Endodermal cell (in vitro differentiated cells): Measurements from ENCODE around the gene CAPN13. TPM values are rescaled to one million over a fixed set of nuclear protein-coding genes. Genes with fewer than 3 reads are reported as not detected.

Experiments used
- DNase-seq: peaks from one replicate; pipeline ENCODE4 v3.0.0-alpha.2; 2017
- H3K27ac ChIP-seq: 2 replicates; pipeline ENCODE4 v1.5.1; 2013; ENCODE audit warnings: mild to moderate bottlenecking, low read depth, low read length, moderate library complexity
- H3K27me3 ChIP-seq: 2 replicates; pipeline ENCODE4 v1.6.1; 2013; ENCODE audit warnings: mild to moderate bottlenecking, low read length, moderate library complexity; ENCODE audit not compliant: insufficient read depth, control insufficient read depth, poor library complexity, severe bottlenecking
- H3K36me3 ChIP-seq: 2 replicates; pipeline ENCODE4 v1.7.0; 2013; ENCODE audit warnings: mild to moderate bottlenecking, low read length, moderate library complexity; ENCODE audit not compliant: control insufficient read depth, insufficient read depth
- H3K4me1 ChIP-seq: one replicate; pipeline ENCODE4 v1.7.0; 2013; ENCODE audit warnings: low read length; ENCODE audit not compliant: control insufficient read depth, insufficient read depth
- H3K4me3 ChIP-seq: 2 replicates; pipeline ENCODE4 v1.5.1; 2013; ENCODE audit warnings: mild to moderate bottlenecking, low read length, moderate library complexity
- H3K9ac ChIP-seq: 2 replicates; pipeline ENCODE4 v1.6.1; 2013; ENCODE audit warnings: mild to moderate bottlenecking, low read length, moderate library complexity; ENCODE audit not compliant: poor library complexity, severe bottlenecking; ENCODE audit errors: extremely low read depth
- H3K9me3 ChIP-seq: 2 replicates; pipeline ENCODE4 v1.6.1; 2013; ENCODE audit warnings: mild to moderate bottlenecking, low read length, moderate library complexity; ENCODE audit not compliant: control insufficient read depth
- H3K27ac Mint-ChIP-seq: 2 replicates; pipeline ENCODE4 v1.8.0; 2020; ENCODE audit warnings: mixed read lengths
- H3K27me3 Mint-ChIP-seq: 2 replicates; pipeline ENCODE4 v1.8.0; 2021; ENCODE audit warnings: mild to moderate bottlenecking, mixed read lengths; ENCODE audit not compliant: insufficient read depth
- H3K36me3 Mint-ChIP-seq: 2 replicates; pipeline ENCODE4 v1.8.0; 2020; ENCODE audit warnings: low read depth, mixed read lengths
- H3K4me1 Mint-ChIP-seq: 2 replicates; pipeline ENCODE4 v1.8.0; 2020; ENCODE audit warnings: mixed read lengths
- H3K4me3 Mint-ChIP-seq: 2 replicates; pipeline ENCODE4 v1.8.0; 2020; ENCODE audit warnings: mild to moderate bottlenecking, moderate library complexity, mixed read lengths
- H3K9me3 Mint-ChIP-seq: 2 replicates; pipeline ENCODE4 v1.8.0; 2020; ENCODE audit warnings: mild to moderate bottlenecking, mixed read lengths
- WGBS, 2 experiments: methylation state at CpG; one replicate each; pipeline versions ENCODE4 v1.1.5 to v1.1.7; 2013; ENCODE audit warnings: missing lambda C conversion rate in 2 of 2, mixed read lengths in 1 of 2; ENCODE audit not compliant: insufficient coverage in 1 of 2, insufficient read length in 1 of 2; 5-methylcytosine and 5-hydroxymethylcytosine counted together
- total RNA-seq, 2 donors: library from RNA; stranded (reverse); fragmentation: NEBNext Ultra II Directional in 1 of 2; extraction: Animal tissue kit (Norgen Biotek cat#: 25700) in 1 of 2; gene quantifications; 2 replicates in 1 of 2; 3 replicates in 1 of 2; pipeline ENCODE4 v1.2.1, GENCODE V29; 2021
- TF ChIP-seq, protein P1 (sequence below): fragments of 200-600 bp; sonication (generic); conservative IDR thresholded peaks from 2 replicates; pipeline ENCODE4 v1.5.0; 2021; ENCODE audit warnings: antibody characterized with exemption, mild to moderate bottlenecking

CAPN13 gene
- total RNA-seq, 2 donors from 2014 or later = 29.5 to 38.6 TPM

DNA sequence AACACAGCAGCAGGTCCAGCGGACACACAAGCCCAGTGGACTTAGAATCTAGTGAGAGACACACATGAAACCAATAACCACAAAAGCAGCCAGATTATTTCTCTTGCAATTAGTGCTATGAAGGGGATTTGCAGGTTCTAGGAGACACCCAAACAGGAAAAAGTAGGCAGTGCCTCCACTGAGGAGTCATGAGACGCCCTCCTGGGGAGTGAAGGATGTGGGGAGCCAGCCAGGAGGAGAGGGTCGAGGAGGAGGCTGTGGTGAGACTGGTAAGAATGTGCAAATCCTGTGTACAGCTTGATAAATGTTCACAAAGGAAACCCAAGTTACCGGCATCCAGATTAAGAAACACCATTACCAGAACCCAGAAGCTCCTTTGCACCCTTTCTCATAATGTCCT is 2.7 kb upstream of the CAPN13 start:
- TF ChIP-seq, protein P1, sequence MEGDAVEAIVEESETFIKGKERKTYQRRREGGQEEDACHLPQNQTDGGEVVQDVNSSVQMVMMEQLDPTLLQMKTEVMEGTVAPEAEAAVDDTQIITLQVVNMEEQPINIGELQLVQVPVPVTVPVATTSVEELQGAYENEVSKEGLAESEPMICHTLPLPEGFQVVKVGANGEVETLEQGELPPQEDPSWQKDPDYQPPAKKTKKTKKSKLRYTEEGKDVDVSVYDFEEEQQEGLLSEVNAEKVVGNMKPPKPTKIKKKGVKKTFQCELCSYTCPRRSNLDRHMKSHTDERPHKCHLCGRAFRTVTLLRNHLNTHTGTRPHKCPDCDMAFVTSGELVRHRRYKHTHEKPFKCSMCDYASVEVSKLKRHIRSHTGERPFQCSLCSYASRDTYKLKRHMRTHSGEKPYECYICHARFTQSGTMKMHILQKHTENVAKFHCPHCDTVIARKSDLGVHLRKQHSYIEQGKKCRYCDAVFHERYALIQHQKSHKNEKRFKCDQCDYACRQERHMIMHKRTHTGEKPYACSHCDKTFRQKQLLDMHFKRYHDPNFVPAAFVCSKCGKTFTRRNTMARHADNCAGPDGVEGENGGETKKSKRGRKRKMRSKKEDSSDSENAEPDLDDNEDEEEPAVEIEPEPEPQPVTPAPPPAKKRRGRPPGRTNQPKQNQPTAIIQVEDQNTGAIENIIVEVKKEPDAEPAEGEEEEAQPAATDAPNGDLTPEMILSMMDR = no peak
- H3K36me3 Mint-ChIP-seq = peaks cover 3% of the 10 kb centered on the region
- H3K9ac ChIP-seq = no peak overlapping the region
- H3K9me3 ChIP-seq = no peaks in the 10 kb centered on the region
- peak overlapping the region; percentile 16 for H3K27ac Mint-ChIP-seq
- peaks cover 5% of the 10 kb centered on the region for H3K27me3 Mint-ChIP-seq
- WGBS, 2 experiments = 83 to 89% methylated on average over 1 to 4 of the region's 4 CpGs
- no peaks in the 10 kb centered on the region for H3K9me3 Mint-ChIP-seq
- no peak overlapping the region for H3K4me3 ChIP-seq
- H3K36me3 ChIP-seq = no peaks in the 10 kb centered on the region
- peaks cover 15% of the 10 kb centered on the region for H3K4me1 ChIP-seq
- no peaks in the 10 kb centered on the region for H3K27me3 ChIP-seq
- H3K27ac ChIP-seq = no peak overlapping the region
- H3K4me3 Mint-ChIP-seq = no peak overlapping the region
- no peak for DNase-seq
- H3K4me1 Mint-ChIP-seq = peaks cover 46% of the 10 kb centered on the region

- H3K9me3 ChIP-seq = no peaks in the 10 kb centered on the region
- Mint-ChIP-seq H3K4me1 (peaks cover 49% of the 10 kb centered on the region), H3K4me3 (no peak overlapping the region), H3K27me3 (no peaks in the 10 kb centered on the region), H3K9me3 (no peaks in the 10 kb centered on the region), H3K27ac (no peak overlapping the region), H3K36me3 (peaks cover 10% of the 10 kb centered on the region)
- no peaks in the 10 kb centered on the region for H3K27me3 ChIP-seq
- no peak overlapping the region for H3K4me3 ChIP-seq
- H3K9ac ChIP-seq = no peak overlapping the region
- 83 to 95% methylated on average over 4 of the region's 4 CpGs for WGBS, 2 experiments
- H3K27ac ChIP-seq = no peak overlapping the region
- no peaks in the 10 kb centered on the region for H3K36me3 ChIP-seq
- TF ChIP-seq, protein P1 = no peak
- peaks cover 15% of the 10 kb centered on the region for H3K4me1 ChIP-seq
- no peak for DNase-seq
Measured at GRCh38 chr2:30808695-30809094, 1.4 kb upstream of the CAPN13 start.

- Histone ChIP-seq H3K27ac (no peak overlapping the region), H3K9me3 (no peaks in the 10 kb centered on the region), H3K4me3 (no peak overlapping the region), H3K9ac (no peak overlapping the region), H3K36me3 (peaks cover 3% of the 10 kb centered on the region), H3K4me1 (no peaks in the 10 kb centered on the region), H3K27me3 (no peaks in the 10 kb centered on the region)
- no peak overlapping the region for H3K4me3 Mint-ChIP-seq
- no peak for DNase-seq
- no peaks in the 10 kb centered on the region for H3K27me3 Mint-ChIP-seq
- no peak overlapping the region for H3K27ac Mint-ChIP-seq
- TF ChIP-seq, protein P1 = no peak
- H3K9me3 Mint-ChIP-seq = no peaks in the 10 kb centered on the region
- 93% methylated on average over 4 to 6 of the region's 6 CpGs for WGBS, 2 experiments
- peaks cover 36% of the 10 kb centered on the region for H3K4me1 Mint-ChIP-seq
- peaks cover 21% of the 10 kb centered on the region for H3K36me3 Mint-ChIP-seq
Measured at GRCh38 chr2:30803281-30803680, 4.0 kb downstream of the CAPN13 start.
